HG03565 (cell line): ENCODE data around the gene BCAP31.
"Not testable (repeated sequence)": the region's sequence is repeated elsewhere in the genome, so short reads cannot be mapped to it uniquely, and the experiment has no call there.

Experiments used
- ATAC-seq: cut with Tn5 transposase; IDR thresholded peaks from one replicate; pipeline ENCODE4 v1.9.1; 2021; ENCODE audit warnings: mild to moderate bottlenecking, moderate library complexity; ENCODE audit not compliant: unreplicated experiment

Gene BCAP31

GRCh38 chrX:153696538-153696937, 27.6 kb downstream of the BCAP31 start:
- ATAC-seq, result not testable (repeated sequence)

GRCh38 chrX:153696100-153696499, 28.1 kb downstream of the BCAP31 start:
- ATAC-seq, result no peak

- ATAC-seq, result no peak
Measured at GRCh38 chrX:153694687-153695270, 29.4 kb downstream of the BCAP31 start.

- not testable (repeated sequence) for ATAC-seq
Measured at GRCh38 chrX:153694256-153694655, 29.9 kb downstream of the BCAP31 start.

GRCh38 chrX:153693216-153694086, 30.7 kb downstream of the BCAP31 start:
- ATAC-seq, result no peak

- no peak for ATAC-seq
Measured at GRCh38 chrX:153692611-153693156, 31.5 kb downstream of the BCAP31 start.

- ATAC-seq, result no peak
Measured at GRCh38 chrX:153692003-153692402, 32.2 kb downstream of the BCAP31 start.

- not testable (repeated sequence) for ATAC-seq
Measured at GRCh38 chrX:153691032-153691827, 33.0 kb downstream of the BCAP31 start.

- no peak for ATAC-seq
Measured at GRCh38 chrX:153690466-153690865, 33.7 kb downstream of the BCAP31 start.

- no peak for ATAC-seq
Measured at GRCh38 chrX:153689654-153690465, 34.3 kb downstream of the BCAP31 start.

GRCh38 chrX:153688911-153689590, 35.1 kb downstream of the BCAP31 start:
- ATAC-seq, result no peak

GRCh38 chrX:153688506-153688905, 35.7 kb downstream of the BCAP31 start:
- no peak for ATAC-seq

- ATAC-seq, result no peak
Measured at GRCh38 chrX:153688071-153688470, 36.1 kb downstream of the BCAP31 start.

- no peak for ATAC-seq
Measured at GRCh38 chrX:153687121-153688039, 36.8 kb downstream of the BCAP31 start, which contains the start of gene SLC6A8. TSS of gene SLC6A8 (plus strand) at chrX:153687926. CDS start at chrX:153688575, 649 bp downstream.

GRCh38 chrX:153686711-153687110, 37.5 kb downstream of the BCAP31 start:
- ATAC-seq, result no peak

- ATAC-seq, result no peak
Measured at GRCh38 chrX:153685751-153686696, 38.2 kb downstream of the BCAP31 start.

- no peak for ATAC-seq
Measured at GRCh38 chrX:153685156-153685536, 39.0 kb downstream of the BCAP31 start.
